Daoy (cell line): Measurements from ENCODE around the gene RFPL3. TPM values are rescaled to one million over a fixed set of nuclear protein-coding genes. Genes with fewer than 3 reads are reported as not detected.

Source experiments
- total RNA-seq: library from RNA; depleted of rRNA; stranded (reverse); fragments of >200 nt; shearing (Covaris generic); gene quantifications from 2 replicates; pipeline ENCODE4 v1.2.3, GENCODE V29; 2014; rRNA removed

RFPL3 gene
- total RNA-seq, 1 experiment from 2014 or later = not detected

Other genes with a start within 250 kb of the RFPL3 start
- not detected in 2 replicates for gene C22orf42, start 198.6 kb upstream of the RFPL3 start, total RNA-seq
- not detected in 2 replicates for gene RFPL2, start 152.8 kb upstream of the RFPL3 start, total RNA-seq
- not detected in 2 replicates for gene SLC5A4, start 102.5 kb upstream of the RFPL3 start, total RNA-seq
- 228 and 258 TPM in 2 replicates for gene RTCB, start 54.4 kb downstream of the RFPL3 start, total RNA-seq
- 0.17 TPM in 1 of 2 replicates, not detected in the other for gene BPIFC, start 106.6 kb downstream of the RFPL3 start, total RNA-seq
- 83.6 and 97.4 TPM in 2 replicates for gene FBXO7, start 116.9 kb downstream of the RFPL3 start, total RNA-seq